Lower leg skin (tissue), 4 donors: ENCODE results near the gene STX1B. TPM values are rescaled to one million over a fixed set of nuclear protein-coding genes. Genes with fewer than 3 reads are reported as not detected.

Experiments
- DNase-seq, 2 donors: peaks; one replicate each; pipeline ENCODE4 v3.0.0-alpha.2; 2019; ENCODE audit warnings: low spot score in 2 of 2
- H3K4me3 ChIP-seq: fragments of 200-600 bp; sonication (generic); 2 replicates; pipeline ENCODE4 v1.5.1; 2017; ENCODE audit warnings: mild to moderate bottlenecking, low read depth; ENCODE audit not compliant: poor library complexity, severe bottlenecking
- CTCF ChIP-seq, 3 donors: fragments of 450-650 bp; IDR thresholded peaks; one replicate each; pipeline ENCODE4 v1.5.1; 2016; ENCODE audit warnings: antibody characterized with exemption in 3 of 3, mild to moderate bottlenecking in 3 of 3, moderate library complexity in 2 of 3
- POLR2A ChIP-seq, 2 donors: fragments of 450-650 bp; IDR thresholded peaks; one replicate each; pipeline ENCODE4 v1.6.1; 2016 to 2017; ENCODE audit warnings: antibody characterized with exemption in 2 of 2, mild to moderate bottlenecking in 1 of 2, moderate library complexity in 1 of 2
- WGBS, 2 donors: methylation state at CpG; one replicate each; pipeline ENCODE4 v1.1.5; 2018; 5-methylcytosine and 5-hydroxymethylcytosine counted together
- intact Hi-C: fragments of 100-400 bp; cut with DNase I; formaldehyde crosslinking; loops from one replicate; pipeline ENCODE4 v1.15.0; 2023; ENCODE audit warnings: low total_unique reads
- total RNA-seq, 4 donors: library from RNA; depleted of rRNA; stranded (reverse); fragments of >200 nt; gene quantifications; one replicate each; pipeline ENCODE4 v1.1.0, GENCODE V29; 2016

Gene STX1B
- total RNA-seq, 4 donors from 2014 or later, result 0.32 to 1.4 (median 0.44) TPM

DNA sequence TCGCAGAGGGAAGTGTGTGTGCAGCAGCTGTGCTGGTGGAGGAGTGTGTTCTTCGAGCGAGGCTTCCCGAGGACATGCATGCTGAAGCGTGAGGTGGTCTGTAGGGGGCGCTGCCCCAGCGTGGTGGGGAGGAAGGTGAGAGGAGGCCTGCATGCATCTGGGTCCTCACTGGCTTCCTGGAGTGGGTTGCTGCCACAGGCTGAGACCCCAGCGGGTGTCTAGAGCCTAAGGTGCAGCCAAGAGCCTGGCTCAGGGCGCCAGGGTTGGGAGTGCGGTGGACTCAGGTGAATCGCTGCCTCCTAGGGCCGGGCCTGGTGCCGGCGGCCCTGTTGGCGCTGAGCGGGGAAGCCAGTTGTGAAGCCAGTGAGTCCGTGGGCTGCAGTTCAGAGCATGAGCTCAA lies 32.9 kb downstream of the STX1B start:
- TF ChIP-seq CTCF (IDR thresholded peaks at IDR 0.05), result no peak
- TF ChIP-seq POLR2A (IDR thresholded peaks at IDR 0.05), result no peak
- intact Hi-C loops, result no loop called here
- H3K4me3 ChIP-seq, result no peak overlapping the region
- 80 to 81% methylated on average over 14 to 15 of the region's 17 CpGs for WGBS, 2 donors
- no peak for DNase-seq

GRCh38 chr16:30976486-30976885 lies 34.0 kb downstream of the STX1B start:
- WGBS, 2 donors, result 87 to 88% methylated on average over 4 of the region's 4 CpGs
- intact Hi-C loops, result no loop called here
- TF ChIP-seq CTCF (IDR thresholded peaks at IDR 0.05), result no peak
- TF ChIP-seq POLR2A (IDR thresholded peaks at IDR 0.05), result no peak
- no peak overlapping the region for H3K4me3 ChIP-seq
- DNase-seq, result no peak

DNA sequence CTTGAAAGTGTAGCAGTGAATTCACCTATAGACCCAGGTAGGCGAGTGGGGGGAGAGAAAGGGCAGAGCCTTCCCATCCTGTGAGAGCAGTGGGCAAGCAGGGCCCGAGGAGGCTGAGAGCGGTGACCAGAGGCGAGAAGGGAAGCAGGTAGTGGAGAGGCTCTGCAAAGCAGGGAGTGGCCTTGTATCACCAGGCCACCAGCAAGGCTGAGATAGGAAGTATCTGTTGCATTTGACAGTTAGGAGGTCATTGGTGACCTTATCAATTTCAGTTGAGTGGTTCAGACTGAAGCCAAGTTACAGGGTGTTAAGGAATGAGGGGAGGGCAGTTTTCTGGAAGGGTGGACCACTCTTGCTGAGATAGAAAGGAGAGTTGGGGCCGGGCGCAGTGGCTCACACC lies 36.1 kb downstream of the STX1B start:
- no peak for TF ChIP-seq CTCF (IDR thresholded peaks at IDR 0.05)
- 95 to 99% methylated on average over 6 of the region's 6 CpGs for WGBS, 2 donors
- no peak for DNase-seq
- no peak overlapping the region for H3K4me3 ChIP-seq
- intact Hi-C loops, result no loop called here

- TF ChIP-seq CTCF (IDR thresholded peaks at IDR 0.05), result no peak
- 82 to 84% methylated on average over 7 of the region's 7 CpGs for WGBS, 2 donors
- intact Hi-C loops, result no loop called here
- no peak overlapping the region for H3K4me3 ChIP-seq
- DNase-seq, result no peak
Measured at GRCh38 chr16:30972872-30973271, 37.6 kb downstream of the STX1B start.

- WGBS, 2 donors, result 95 to 97% methylated on average over 14 of the region's 14 CpGs
- TF ChIP-seq CTCF (IDR thresholded peaks at IDR 0.05), result no peak
- TF ChIP-seq POLR2A (IDR thresholded peaks at IDR 0.05), result no peak
- intact Hi-C loops, result no loop called here
Measured at GRCh38 chr16:30971298-30971697, 39.1 kb downstream of the STX1B start.

DNA sequence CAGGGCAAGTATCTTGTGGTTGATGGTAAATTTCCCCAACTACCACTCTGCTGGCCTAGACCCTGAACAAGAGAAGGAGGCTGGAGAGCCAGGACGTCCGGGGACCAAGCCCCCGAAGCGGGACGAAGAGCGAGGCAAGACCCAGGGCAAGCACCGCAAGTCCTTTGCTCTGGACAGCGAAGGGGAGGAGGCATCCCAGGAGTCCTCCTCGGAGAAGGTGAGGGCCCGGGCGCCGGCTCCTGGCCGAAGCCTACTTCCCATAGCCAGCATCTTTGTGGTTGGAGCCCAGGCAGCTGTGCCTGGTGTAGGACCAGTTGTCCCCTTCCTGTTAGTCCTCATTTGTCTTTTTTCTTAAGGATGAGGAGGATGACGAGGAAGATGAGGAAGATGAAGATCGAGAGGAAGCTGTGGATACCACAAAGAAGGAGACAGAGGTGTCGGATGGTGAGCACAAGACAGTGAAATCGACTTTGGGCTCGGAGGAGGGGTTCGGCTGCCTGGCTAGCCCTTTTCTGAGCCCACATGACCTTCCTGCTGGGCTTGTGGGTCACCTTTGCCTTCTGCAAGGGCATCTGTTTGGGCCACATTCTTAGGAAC lies 41.1 kb downstream of the STX1B start:
- WGBS, 2 donors, result 94 to 95% methylated on average over 19 of the region's 19 CpGs
- DNase-seq, result no peak
- no peak overlapping the region for H3K4me3 ChIP-seq
- no peak for TF ChIP-seq CTCF (IDR thresholded peaks at IDR 0.05)
- no peak for TF ChIP-seq POLR2A (IDR thresholded peaks at IDR 0.05)
- intact Hi-C loops, result no loop called here

More at GRCh38 chr16:30971298-30971697, 39.1 kb downstream of the STX1B start:
- no peak for DNase-seq
- H3K4me3 ChIP-seq, result no peak overlapping the region
